Heart left ventricle (tissue), 16 donors: ENCODE measurements around the gene KCNMA1. TPM values are rescaled to one million over a fixed set of nuclear protein-coding genes. Genes with fewer than 3 reads are reported as not detected.

ENCODE experiments used
- ATAC-seq, 4 donors: fragments of 200-7000 bp; cut with Tn5 transposase; one replicate each; pipeline ENCODE4 v1.9.1; 2020 to 2022; ENCODE audit warnings: moderate library complexity in 4 of 4, mild to moderate bottlenecking in 3 of 4, moderate number of reproducible peaks in 1 of 4
- DNase-seq, 5 donors: peaks; one replicate each; pipeline ENCODE4 v3.0.0-alpha.2; 2020
- H3K27ac ChIP-seq, 12 donors: fragments of 200-600 bp; sonication (generic) in 4 of 12; one replicate each; pipeline versions ENCODE4 v1.5.0 to v1.8.0; 2016 to 2022; ENCODE audit warnings: mild to moderate bottlenecking in 2 of 12
- H3K27me3 ChIP-seq, 9 donors: fragments of 200-600 bp; sonication (generic) in 2 of 9; one replicate each; pipeline versions ENCODE4 v1.5.1 to v1.8.0; 2016 to 2022; ENCODE audit warnings: mild to moderate bottlenecking in 3 of 9
- H3K36me3 ChIP-seq, 9 donors: fragments of 200-600 bp; sonication (generic) in 2 of 9; one replicate each; pipeline versions ENCODE4 v1.5.0 to v1.8.0; 2018 to 2022; ENCODE audit warnings: mild to moderate bottlenecking in 2 of 9
- H3K4me1 ChIP-seq, 12 donors: fragments of 200-600 bp; sonication (generic) in 4 of 12; one replicate each; pipeline versions ENCODE4 v1.5.0 to v1.8.0; 2016 to 2022; ENCODE audit warnings: mild to moderate bottlenecking in 3 of 12
- H3K4me3 ChIP-seq, 12 donors: fragments of 200-600 bp; sonication (generic) in 4 of 12; one replicate each; pipeline versions ENCODE4 v1.5.0 to v1.8.0; 2017 to 2022; ENCODE audit warnings: mild to moderate bottlenecking in 9 of 12, moderate library complexity in 4 of 12
- H3K9me3 ChIP-seq, 12 donors: fragments of 200-600 bp; sonication (generic) in 4 of 12; one replicate each; pipeline versions ENCODE4 v1.5.0 to v1.8.0; 2016 to 2022; ENCODE audit warnings: mild to moderate bottlenecking in 1 of 12
- POLR2A ChIP-seq, 2 donors: fragments of 450-650 bp; IDR thresholded peaks; one replicate each; pipeline ENCODE4 v1.6.1; 2017; ENCODE audit warnings: antibody characterized with exemption in 2 of 2, mild to moderate bottlenecking in 2 of 2, moderate library complexity in 2 of 2
- WGBS, 4 donors: extraction: QIAGEN DNeasy Blood & Tissue Kit in 2 of 4; methylation state at CpG; one replicate each; pipeline versions ENCODE4 v1.1.5 to v1.1.7; 2013 to 2018; 5-methylcytosine and 5-hydroxymethylcytosine counted together
- intact Hi-C, 10 donors: fragments of 100-400 bp; cut with DNase I; formaldehyde crosslinking; loops; one replicate each; pipeline versions ENCODE4 v1.11.1 to v1.14.2; 2022
- polyA plus RNA-seq, 2 donors: library from polyadenylated mRNA; stranded (reverse); fragments of 200-250 nt; gene quantifications; one replicate each; pipeline ENCODE4 v1.2.3, GENCODE V29; 2013
- total RNA-seq, 9 donors: library from RNA; depleted of rRNA in 2 of 9; stranded (reverse); fragments of >200 nt in 2 of 9; fragmentation: NEBNext Ultra II Directional in 3 of 9; extraction: Animal tissue kit (Norgen Biotek cat#: 25700) in 3 of 9; gene quantifications; one replicate each; pipeline versions ENCODE4 v1.1.0 to v1.2.4, GENCODE V29; 2016 to 2023
- TF ChIP-seq, protein P1 (sequence below), 12 donors: fragments of 200-600 bp; sonication (generic) in 4 of 12; IDR thresholded peaks; one replicate each; pipeline versions ENCODE4 v1.5.0 to v1.8.0; 2018 to 2022; ENCODE audit warnings: antibody characterized with exemption in 12 of 12, mild to moderate bottlenecking in 5 of 12
- donor health status: ischemic (EF 13 %, LVEDD 7.1; RV severe dilation, severe dysfunction).
- donor health status: healthy with polysubstance abuse.
- donor health status: DM: no; HTN: yes; CAD: no.
- donor health status: DM: no; HTN: no; CAD: no.
- donor health status: ischemic (EF 25% LVEDD 6.9; RV normal size, moderate dysfunction).
- donor health status: ischemic (EF 25% LVEDD 5.7; RV mildly dilated, moderate dysfunction).
- donor health status: healthy.
- donor health status: DM: yes; HTN: yes; CAD: no.
- donor health status: ischemic (EF 35%, LVEDD 5.7; RV mildly dilated, moderate dysfunction).
- donor health status: nonischemic (EF 11% LVEDD 7.7; RV severe dilation, severe dysfunction).
- donor health status: DM: yes; HTN: yes; CAD: no.
- donor health status: PGD.
- donor health status: ischemic (EF 29% LVEDD 5.4; RV normal size, mild dysfunction).
- donor health status: nonischemic (EF 23%, LVEDD 6.1; RV moderate dilation, normal function).

KCNMA1 gene
- total and polyA plus RNA-seq, 11 donors, result 0.39 to 8.7 (median 1.7) TPM

DNA sequence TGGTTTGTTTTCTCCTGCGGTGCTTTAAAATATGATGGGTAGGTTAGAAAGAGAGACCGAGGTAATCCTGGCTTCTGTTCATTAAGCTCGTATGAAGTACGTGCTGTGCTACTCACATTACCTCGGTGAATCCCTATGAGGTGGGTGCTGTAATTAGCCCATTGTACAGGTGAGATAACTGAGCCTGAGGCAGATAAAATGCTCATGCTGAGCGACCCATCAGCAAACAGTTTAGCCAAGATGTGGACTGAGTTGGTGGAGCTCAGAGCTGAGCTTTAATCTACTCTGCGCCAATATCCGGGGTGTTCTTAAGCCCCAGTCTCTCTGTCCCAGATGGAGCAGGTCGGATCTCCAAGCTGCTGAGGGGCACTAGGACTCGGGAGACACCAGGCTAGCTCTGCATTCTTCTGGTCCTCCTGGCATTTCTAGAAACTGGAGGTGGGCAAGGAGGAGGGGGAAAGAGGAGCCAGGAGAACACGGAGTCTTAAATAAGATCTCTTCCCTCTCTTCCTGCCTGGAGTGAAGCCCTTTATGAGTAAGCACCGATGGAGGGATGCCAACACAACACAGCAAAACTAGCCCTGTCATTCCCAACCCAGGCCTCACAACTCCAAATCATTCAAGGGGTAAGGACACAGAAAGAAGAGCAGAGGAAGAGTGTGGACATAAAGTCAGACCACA is 458.5 kb downstream of the KCNMA1 start:
- Histone ChIP-seq H3K4me1 (peaks cover 0 to 14% (median 0%) of the 10 kb centered on the region in 12 donors), H3K36me3 (no peaks in the 10 kb centered on the region), H3K27ac (peak overlapping the region in 1 of 12 donors; percentile 74), H3K9me3 (no peaks in the 10 kb centered on the region), H3K27me3 (peaks cover 0 to 16% (median 0%) of the 10 kb centered on the region in 9 donors), H3K4me3 (no peak overlapping the region)
- 59 to 67% (median 62%) methylated on average over 11 to 12 of the region's 12 CpGs for WGBS, 4 donors
- TF ChIP-seq, protein P1, sequence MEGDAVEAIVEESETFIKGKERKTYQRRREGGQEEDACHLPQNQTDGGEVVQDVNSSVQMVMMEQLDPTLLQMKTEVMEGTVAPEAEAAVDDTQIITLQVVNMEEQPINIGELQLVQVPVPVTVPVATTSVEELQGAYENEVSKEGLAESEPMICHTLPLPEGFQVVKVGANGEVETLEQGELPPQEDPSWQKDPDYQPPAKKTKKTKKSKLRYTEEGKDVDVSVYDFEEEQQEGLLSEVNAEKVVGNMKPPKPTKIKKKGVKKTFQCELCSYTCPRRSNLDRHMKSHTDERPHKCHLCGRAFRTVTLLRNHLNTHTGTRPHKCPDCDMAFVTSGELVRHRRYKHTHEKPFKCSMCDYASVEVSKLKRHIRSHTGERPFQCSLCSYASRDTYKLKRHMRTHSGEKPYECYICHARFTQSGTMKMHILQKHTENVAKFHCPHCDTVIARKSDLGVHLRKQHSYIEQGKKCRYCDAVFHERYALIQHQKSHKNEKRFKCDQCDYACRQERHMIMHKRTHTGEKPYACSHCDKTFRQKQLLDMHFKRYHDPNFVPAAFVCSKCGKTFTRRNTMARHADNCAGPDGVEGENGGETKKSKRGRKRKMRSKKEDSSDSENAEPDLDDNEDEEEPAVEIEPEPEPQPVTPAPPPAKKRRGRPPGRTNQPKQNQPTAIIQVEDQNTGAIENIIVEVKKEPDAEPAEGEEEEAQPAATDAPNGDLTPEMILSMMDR (IDR thresholded peaks at IDR 0.05), result no peak
- no peak for TF ChIP-seq POLR2A (IDR thresholded peaks at IDR 0.05)
- DNase-seq, result peak in 3 of 5 donors; percentile 19 to 64 (median 44)
- intact Hi-C loops, result loop anchor here in 6 of 10 donors (5.0 to 10.0 kb wide), 5 partner anchors 206 to 536 kb away; no protein-coding TSS in a partner anchor
- ATAC-seq, result peak in 3 of 4 donors; percentile 42 to 71 (median 53)

DNA sequence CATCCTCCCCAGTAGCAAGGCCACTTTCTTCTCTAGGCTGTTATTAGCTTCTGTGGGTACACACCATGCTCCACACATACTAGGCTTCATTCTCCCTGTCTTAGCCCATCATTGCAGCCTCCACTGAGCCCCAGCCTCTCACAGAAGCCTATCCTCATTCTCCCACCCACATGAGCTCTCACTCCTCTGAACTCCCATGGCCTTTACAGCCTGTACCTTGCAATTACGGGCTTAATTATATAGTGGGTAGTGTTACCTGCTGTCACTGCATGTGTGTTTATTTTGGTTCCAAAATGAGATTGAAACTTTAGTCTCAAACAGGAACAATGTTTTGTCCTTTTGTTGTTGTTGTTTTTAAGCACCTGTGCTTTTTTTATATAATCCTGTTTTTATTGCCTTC is 460.0 kb downstream of the KCNMA1 start:
- Histone ChIP-seq H3K4me3 (no peak overlapping the region), H3K27ac (peak overlapping the region in 1 of 12 donors; percentile 74), H3K4me1 (peaks cover 0 to 7% (median 0%) of the 10 kb centered on the region in 12 donors), H3K27me3 (peaks cover 0 to 19% (median 0%) of the 10 kb centered on the region in 9 donors), H3K36me3 (no peaks in the 10 kb centered on the region), H3K9me3 (no peaks in the 10 kb centered on the region)
- DNase-seq, result no peak
- WGBS, 4 donors, result 76 to 91% (median 90%) methylated on average over 1 of the region's 1 CpG
- ATAC-seq, result no peak
- intact Hi-C loops, result loop anchor here in 7 of 10 donors (2.0 to 10.0 kb wide), 7 partner anchors 207 to 537 kb away; no protein-coding TSS in a partner anchor
- TF ChIP-seq, protein P1 (IDR thresholded peaks at IDR 0.05), result no peak
- TF ChIP-seq POLR2A (IDR thresholded peaks at IDR 0.05), result no peak

DNA sequence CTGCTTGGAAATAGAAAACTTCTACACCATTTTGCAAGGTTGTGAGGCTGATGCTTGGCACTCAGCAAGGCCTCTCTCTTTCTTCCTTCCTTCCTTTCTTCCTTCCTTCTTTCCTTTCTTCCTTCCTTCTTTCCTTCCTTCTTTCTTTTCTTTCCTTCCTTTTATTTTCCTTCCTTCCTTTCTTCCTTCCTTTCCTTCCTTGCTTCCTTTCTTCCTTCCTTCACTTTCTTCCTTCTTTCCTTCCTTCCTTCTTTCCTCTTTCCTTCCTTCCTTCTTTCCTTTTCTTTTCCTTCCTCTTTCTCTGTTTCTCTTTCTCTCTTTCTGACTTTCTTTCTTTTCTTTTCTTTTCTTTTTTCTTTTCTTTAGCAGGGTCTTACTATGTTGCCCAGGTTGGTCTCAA is 460.4 kb downstream of the KCNMA1 start:
- no peaks in the 10 kb centered on the region for H3K9me3 ChIP-seq
- DNase-seq, result no peak
- peaks cover 0 to 7% (median 0%) of the 10 kb centered on the region in 12 donors for H3K4me1 ChIP-seq
- intact Hi-C loops, result loop anchor here in 7 of 10 donors (2.0 to 10.0 kb wide), 7 partner anchors 208 to 538 kb away; no protein-coding TSS in a partner anchor
- peaks cover 0 to 23% (median 0%) of the 10 kb centered on the region in 9 donors for H3K27me3 ChIP-seq
- peak overlapping the region in 1 of 12 donors; percentile 74 for H3K27ac ChIP-seq
- H3K4me3 ChIP-seq, result no peak overlapping the region
- no peak for ATAC-seq
- no peaks in the 10 kb centered on the region for H3K36me3 ChIP-seq
- TF ChIP-seq, protein P1 (IDR thresholded peaks at IDR 0.05), result no peak
- TF ChIP-seq POLR2A (IDR thresholded peaks at IDR 0.05), result no peak

DNA sequence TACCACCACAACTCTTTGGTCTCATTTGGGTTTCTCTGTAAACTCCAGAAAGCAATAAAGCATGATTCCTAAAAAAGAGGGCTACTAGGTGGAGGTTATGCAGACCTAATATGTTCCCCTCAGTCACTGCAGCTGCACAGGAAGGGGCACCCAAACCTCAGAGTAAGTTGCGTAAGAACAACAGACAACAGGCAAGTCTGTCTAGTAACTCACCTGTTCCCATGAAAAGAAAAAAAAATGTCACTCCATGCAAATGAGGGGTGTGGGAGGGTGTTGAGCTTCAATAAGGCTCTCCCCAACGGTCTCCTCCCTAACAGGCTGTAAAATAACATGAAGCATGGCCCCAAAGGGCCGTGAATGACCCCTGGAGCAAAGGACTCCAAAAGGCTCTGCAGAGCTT is 461.4 kb downstream of the KCNMA1 start:
- TF ChIP-seq, protein P1 (IDR thresholded peaks at IDR 0.05), result no peak
- TF ChIP-seq POLR2A (IDR thresholded peaks at IDR 0.05), result no peak
- 72 to 85% (median 79%) methylated on average over 3 of the region's 3 CpGs for WGBS, 4 donors
- H3K27me3 ChIP-seq, result peaks cover 0 to 25% (median 0%) of the 10 kb centered on the region in 9 donors
- H3K9me3 ChIP-seq, result no peaks in the 10 kb centered on the region
- H3K36me3 ChIP-seq, result no peaks in the 10 kb centered on the region
- H3K27ac ChIP-seq, result peak overlapping the region in 1 of 12 donors; percentile 74
- DNase-seq (no peak), ATAC-seq (no peak)
- peaks cover 0 to 7% (median 0%) of the 10 kb centered on the region in 12 donors for H3K4me1 ChIP-seq
- intact Hi-C loops, result loop anchor here in 7 of 10 donors (2.0 to 10.0 kb wide), 7 partner anchors 209 to 539 kb away; no protein-coding TSS in a partner anchor
- H3K4me3 ChIP-seq, result no peak overlapping the region
